ENCODE data around the gene RBM7.

Gene RBM7

DNA sequence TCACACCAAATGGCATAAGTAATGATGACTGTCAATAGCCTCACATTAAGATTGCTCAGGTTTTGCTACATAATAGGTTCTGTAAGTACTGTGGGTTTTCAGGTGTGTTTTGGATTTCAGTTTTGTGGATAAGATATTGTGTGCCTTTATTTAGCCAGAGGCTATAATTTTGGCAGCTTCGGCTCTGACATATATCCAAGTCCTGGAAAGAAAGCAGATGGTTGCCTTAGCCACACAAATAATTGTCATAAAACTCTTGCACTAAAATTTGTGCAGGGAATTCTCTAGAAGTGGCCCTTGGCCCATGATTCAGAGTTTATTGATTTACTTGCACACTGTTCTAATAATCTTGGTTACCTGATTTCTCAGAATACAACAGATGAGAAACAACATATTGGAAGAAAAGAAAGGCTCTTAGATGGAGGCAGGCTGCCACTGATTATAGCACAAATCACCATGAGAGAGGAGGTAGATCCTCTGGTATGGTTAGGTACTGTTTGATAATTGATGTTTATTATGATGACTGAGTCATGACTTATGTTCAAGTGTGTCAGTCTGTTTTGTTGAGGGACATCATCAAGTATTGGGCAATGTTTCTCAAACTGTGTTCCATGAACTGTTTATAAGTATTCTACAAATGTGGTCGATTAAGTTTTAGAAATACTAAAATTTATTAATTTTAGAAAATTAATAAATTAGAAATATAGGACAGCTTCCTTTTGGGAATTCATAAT, 48.5 kb downstream of the RBM7 start:
- DNase-seq (ENCODE audit: low read depth): no peak

DNA sequence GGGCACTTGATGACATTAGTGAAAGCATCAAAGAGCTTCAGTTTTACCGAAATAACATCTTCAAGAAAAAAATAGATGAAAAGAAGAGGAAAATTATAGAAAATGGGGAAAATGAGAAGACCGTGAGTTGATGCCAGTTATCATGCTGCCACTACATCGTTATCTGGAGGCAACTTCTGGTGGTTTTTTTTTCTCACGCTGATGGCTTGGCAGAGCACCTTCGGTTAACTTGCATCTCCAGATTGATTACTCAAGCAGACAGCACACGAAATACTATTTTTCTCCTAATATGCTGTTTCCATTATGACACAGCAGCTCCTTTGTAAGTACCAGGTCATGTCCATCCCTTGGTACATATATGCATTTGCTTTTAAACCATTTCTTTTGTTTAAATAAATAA, 49.4 kb downstream of the RBM7 start:
- DNase-seq (ENCODE audit: low read depth): no peak

DNA sequence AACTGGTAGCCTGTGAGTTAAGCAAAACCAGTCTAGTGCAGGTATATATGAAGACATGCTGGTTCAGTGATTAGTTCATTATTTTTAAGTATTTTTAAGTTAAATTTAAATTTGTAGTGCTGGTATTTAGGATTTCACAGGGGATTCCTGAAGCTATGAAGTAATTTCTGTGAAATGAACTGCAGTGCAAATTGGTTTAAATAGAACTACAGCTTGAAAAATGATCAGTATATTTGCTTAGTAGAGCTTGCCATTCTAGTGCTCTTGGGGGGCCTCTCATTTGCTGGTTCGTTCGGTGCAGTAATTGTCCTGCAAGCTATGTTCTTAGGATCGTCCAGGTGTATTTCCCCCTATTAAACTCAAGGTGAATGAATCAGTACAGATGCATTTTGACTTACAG, 51.9 kb downstream of the RBM7 start:
- no peak for DNase-seq (ENCODE audit: low read depth)

Data from CMK (cell line).